ENCODE measurements around the gene EDEM3.

- TF ChIP-seq CTCF (IDR thresholded peaks at IDR 0.05) (no peak), POLR2AphosphoS5 (IDR thresholded peaks at IDR 0.05; ENCODE audit: insufficient read depth in 1 of 2, low read depth in 1 of 2) (no peak), POLR2A (IDR thresholded peaks at IDR 0.05) (no peak)
Observed at GRCh38 chr1:184685116-184685515, 69.5 kb downstream of the EDEM3 start.

All from vagina (tissue), 2 donors.